ENCODE measurements around the gene ARHGAP8.
A peak's percentile ranks its signal among the peaks of the same experiment; 100 is the strongest.

The ARHGAP8 gene

DNA sequence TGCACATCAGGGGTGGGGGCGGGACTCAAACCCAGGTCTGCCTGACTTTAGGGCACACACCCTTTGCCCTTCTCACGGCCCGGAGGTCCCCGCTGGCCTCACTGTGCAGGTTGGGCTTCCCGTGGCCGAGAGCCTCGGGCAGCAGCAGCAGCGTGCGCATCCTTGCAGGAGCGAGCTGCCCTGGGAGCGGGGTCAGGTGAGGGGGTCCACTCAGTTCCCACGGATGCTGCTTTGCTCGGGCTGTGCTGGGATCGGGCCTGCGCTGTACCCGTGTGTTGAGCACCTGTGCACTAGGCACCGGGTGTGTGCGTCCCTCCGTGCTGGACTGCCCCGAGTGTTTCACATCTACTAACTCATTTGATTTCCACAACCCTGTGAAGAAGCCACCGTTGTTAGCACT, 25.2 kb upstream of the ARHGAP8 start:
- no peak overlapping the region for H3K4me3 ChIP-seq (ENCODE audit: low read depth, low read length)
- TF ChIP-seq, protein P1, sequence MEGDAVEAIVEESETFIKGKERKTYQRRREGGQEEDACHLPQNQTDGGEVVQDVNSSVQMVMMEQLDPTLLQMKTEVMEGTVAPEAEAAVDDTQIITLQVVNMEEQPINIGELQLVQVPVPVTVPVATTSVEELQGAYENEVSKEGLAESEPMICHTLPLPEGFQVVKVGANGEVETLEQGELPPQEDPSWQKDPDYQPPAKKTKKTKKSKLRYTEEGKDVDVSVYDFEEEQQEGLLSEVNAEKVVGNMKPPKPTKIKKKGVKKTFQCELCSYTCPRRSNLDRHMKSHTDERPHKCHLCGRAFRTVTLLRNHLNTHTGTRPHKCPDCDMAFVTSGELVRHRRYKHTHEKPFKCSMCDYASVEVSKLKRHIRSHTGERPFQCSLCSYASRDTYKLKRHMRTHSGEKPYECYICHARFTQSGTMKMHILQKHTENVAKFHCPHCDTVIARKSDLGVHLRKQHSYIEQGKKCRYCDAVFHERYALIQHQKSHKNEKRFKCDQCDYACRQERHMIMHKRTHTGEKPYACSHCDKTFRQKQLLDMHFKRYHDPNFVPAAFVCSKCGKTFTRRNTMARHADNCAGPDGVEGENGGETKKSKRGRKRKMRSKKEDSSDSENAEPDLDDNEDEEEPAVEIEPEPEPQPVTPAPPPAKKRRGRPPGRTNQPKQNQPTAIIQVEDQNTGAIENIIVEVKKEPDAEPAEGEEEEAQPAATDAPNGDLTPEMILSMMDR (IDR thresholded peaks at IDR 0.05; ENCODE audit: low read depth, low read length) = no peak
- TF ChIP-seq, protein P2, sequence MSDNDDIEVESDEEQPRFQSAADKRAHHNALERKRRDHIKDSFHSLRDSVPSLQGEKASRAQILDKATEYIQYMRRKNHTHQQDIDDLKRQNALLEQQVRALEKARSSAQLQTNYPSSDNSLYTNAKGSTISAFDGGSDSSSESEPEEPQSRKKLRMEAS (IDR thresholded peaks at IDR 0.05; ENCODE audit: low read depth, low read length) = no peak
- TF ChIP-seq MYC (IDR thresholded peaks at IDR 0.05; ENCODE audit: low read depth, low read length) (no peak), POLR2A (IDR thresholded peaks at IDR 0.05; ENCODE audit: extremely low read depth, insufficient read length) (no peak)
- DNase-seq (ENCODE audit: low read depth) = no peak

DNA sequence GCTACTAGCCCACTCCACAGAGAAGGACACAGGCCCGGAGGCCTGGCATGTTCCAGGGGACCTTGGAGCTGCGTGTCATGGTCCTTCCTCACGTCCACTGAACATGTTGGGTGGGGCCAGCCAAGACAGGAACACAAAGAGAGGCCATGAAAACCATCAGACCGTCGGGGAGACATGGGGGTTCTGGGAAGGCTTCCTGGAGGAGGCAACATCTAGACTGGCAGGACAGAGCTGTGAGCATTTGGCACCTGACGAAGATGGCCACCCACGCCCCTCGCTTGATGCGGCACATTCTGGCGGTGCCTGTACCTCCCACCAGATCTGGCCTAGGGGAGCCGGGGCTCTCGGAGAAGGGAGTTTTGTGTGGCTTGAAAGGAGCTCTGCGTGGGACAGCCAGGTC, 24.7 kb upstream of the ARHGAP8 start:
- TF ChIP-seq, protein P2 (IDR thresholded peaks at IDR 0.05; ENCODE audit: low read depth, low read length) = no peak
- TF ChIP-seq, protein P1 (IDR thresholded peaks at IDR 0.05; ENCODE audit: low read depth, low read length) = no peak
- TF ChIP-seq MYC (IDR thresholded peaks at IDR 0.05; ENCODE audit: low read depth, low read length) (no peak), POLR2A (IDR thresholded peaks at IDR 0.05; ENCODE audit: extremely low read depth, insufficient read length) (no peak)
- no peak overlapping the region for H3K4me3 ChIP-seq (ENCODE audit: low read depth, low read length)
- no peak for DNase-seq (ENCODE audit: low read depth)

DNA sequence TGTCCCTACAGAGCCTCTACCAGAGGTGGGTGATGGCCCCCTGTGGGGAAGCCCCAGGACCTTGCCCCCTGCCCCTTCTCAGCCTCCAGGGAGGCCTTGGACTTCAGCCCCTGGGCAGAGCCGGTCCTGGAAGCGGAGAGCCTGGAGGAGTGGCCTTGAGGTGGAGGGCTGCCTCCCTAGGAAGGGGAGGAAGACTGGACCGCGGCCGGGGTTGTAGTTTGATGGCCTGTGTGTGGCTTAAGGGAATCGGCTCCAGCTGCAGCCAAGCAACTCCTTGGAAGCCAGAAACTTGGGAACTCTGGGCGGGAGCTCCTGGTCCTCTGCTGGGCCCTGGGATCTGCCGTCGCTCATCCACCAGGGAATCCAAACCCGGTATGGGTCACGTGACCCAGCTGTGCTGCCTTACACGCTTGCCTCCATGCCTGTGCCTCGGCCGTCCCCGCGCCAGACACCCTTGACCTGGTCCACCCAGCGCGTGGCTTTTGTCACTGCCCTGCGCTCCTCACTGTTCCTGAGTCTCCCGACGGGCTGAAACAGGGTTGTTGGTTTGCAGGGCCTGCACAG, 23.5 kb upstream of the ARHGAP8 start:
- no peak for DNase-seq (ENCODE audit: low read depth)
- TF ChIP-seq POLR2A (IDR thresholded peaks at IDR 0.05; ENCODE audit: extremely low read depth, insufficient read length) (no peak), MYC (IDR thresholded peaks at IDR 0.05; ENCODE audit: low read depth, low read length) (no peak)
- TF ChIP-seq, protein P1 (IDR thresholded peaks at IDR 0.05; ENCODE audit: low read depth, low read length) = no peak
- TF ChIP-seq, protein P2 (IDR thresholded peaks at IDR 0.05; ENCODE audit: low read depth, low read length) = no peak
- H3K4me3 ChIP-seq (ENCODE audit: low read depth, low read length) = no peak overlapping the region

DNA sequence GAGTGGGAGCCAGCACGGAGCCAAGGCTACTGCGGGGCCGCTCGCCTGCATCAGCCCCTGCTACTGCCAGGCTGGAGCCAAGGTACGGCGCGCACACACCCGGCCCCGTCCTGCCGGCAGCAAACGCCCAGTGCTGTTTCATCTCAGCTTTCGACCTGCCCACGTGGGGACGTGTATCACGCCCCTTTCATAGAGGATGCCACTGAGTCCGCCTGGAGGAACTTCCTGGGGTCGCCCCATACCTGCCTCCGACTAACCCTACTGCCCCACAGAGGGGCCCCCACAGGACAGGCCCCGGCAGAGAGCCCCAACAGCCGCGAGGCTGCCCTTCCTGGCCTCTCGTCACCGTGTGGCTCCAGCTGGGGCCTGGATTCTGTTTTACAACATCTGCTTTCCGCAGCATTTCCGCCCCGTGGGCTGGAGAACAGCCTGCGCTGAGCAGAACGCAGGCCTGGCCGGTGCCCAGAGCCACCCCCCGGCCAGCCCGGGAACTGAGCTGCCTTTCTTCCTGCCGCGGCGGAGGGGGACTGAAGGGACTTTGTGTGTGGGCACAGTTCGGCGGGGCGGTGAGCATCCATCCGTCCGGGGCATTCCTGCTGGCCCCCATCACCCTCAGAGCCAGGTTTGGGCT, 22.9 kb upstream of the ARHGAP8 start:
- peak; percentile 81 for DNase-seq (ENCODE audit: low read depth)
- H3K4me3 ChIP-seq (ENCODE audit: low read depth, low read length) = no peak overlapping the region
- no peak for TF ChIP-seq POLR2A (IDR thresholded peaks at IDR 0.05; ENCODE audit: extremely low read depth, insufficient read length)
- TF ChIP-seq, protein P1 (IDR thresholded peaks at IDR 0.05; ENCODE audit: low read depth, low read length) = peak; percentile 31
- TF ChIP-seq, protein P2 (IDR thresholded peaks at IDR 0.05; ENCODE audit: low read depth, low read length) = no peak
- no peak for TF ChIP-seq MYC (IDR thresholded peaks at IDR 0.05; ENCODE audit: low read depth, low read length)

DNA sequence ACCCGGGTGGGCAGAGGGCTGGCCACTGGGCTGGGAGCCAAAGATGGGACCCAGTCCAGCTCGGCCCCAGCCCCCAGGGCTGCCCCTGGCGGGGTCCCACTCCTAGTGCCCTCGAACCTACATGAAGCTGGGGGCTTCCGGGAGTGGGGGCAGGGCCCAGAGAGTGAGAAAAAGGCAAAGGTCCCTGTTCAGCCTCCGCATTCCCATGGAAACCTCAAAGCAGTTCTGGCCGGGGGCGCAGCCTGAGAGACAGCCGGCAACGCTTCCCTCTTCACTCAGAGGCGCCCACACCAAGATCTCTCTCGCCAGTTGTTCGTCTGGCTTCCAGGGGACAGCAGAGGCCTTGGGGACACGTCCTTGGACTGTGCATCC, 22.4 kb upstream of the ARHGAP8 start:
- no peak for DNase-seq (ENCODE audit: low read depth)
- TF ChIP-seq MYC (IDR thresholded peaks at IDR 0.05; ENCODE audit: low read depth, low read length) = no peak
- TF ChIP-seq POLR2A (IDR thresholded peaks at IDR 0.05; ENCODE audit: extremely low read depth, insufficient read length) = no peak
- TF ChIP-seq, protein P2 (IDR thresholded peaks at IDR 0.05; ENCODE audit: low read depth, low read length) = no peak
- TF ChIP-seq, protein P1 (IDR thresholded peaks at IDR 0.05; ENCODE audit: low read depth, low read length) = no peak
- H3K4me3 ChIP-seq (ENCODE audit: low read depth, low read length) = no peak overlapping the region
